Fibroblast of mammary gland (primary cell): ENCODE data around the gene TMEM125.

ENCODE experiments used
- DNase-seq: peaks from one replicate; pipeline ENCODE4 v3.0.0-alpha.2; 2010; ENCODE audit warnings: low read depth
- H3K4me3 ChIP-seq: 2 replicates; pipeline ENCODE4 v1.5.1; 2011; ENCODE audit warnings: low read depth, mild to moderate bottlenecking, low read length, moderate library complexity; ENCODE audit not compliant: control insufficient read depth
- CTCF ChIP-seq: conservative IDR thresholded peaks from 2 replicates; pipeline ENCODE4 v1.5.1; 2011; ENCODE audit warnings: low read depth, low read length, inconsistent platforms; ENCODE audit not compliant: control insufficient read depth, insufficient read depth

TMEM125 gene

GRCh38 chr1:43279161-43279560 lies 9.4 kb downstream of the TMEM125 start:
- H3K4me3 ChIP-seq, result no peak overlapping the region
- DNase-seq, result no peak
- TF ChIP-seq CTCF, result no peak

- TF ChIP-seq CTCF, result no peak
- H3K4me3 ChIP-seq, result no peak overlapping the region
- DNase-seq, result no peak
Observed at GRCh38 chr1:43279666-43280065, 9.9 kb downstream of the TMEM125 start.

- DNase-seq, result no peak
- TF ChIP-seq CTCF, result no peak
- H3K4me3 ChIP-seq, result no peak overlapping the region
Observed at GRCh38 chr1:43280692-43281091, 10.9 kb downstream of the TMEM125 start.

- DNase-seq, result no peak
- TF ChIP-seq CTCF, result no peak
- no peak overlapping the region for H3K4me3 ChIP-seq
Observed at GRCh38 chr1:43282220-43283195, 12.7 kb downstream of the TMEM125 start.

GRCh38 chr1:43284065-43284464 lies 14.3 kb downstream of the TMEM125 start:
- TF ChIP-seq CTCF, result no peak
- no peak overlapping the region for H3K4me3 ChIP-seq
- DNase-seq, result no peak

- TF ChIP-seq CTCF, result no peak
- no peak overlapping the region for H3K4me3 ChIP-seq
- DNase-seq, result no peak
Observed at GRCh38 chr1:43284546-43285110, 14.8 kb downstream of the TMEM125 start.
